Measurements from ENCODE around the gene FAM114A1.
"Not testable (repeated sequence)": the region's sequence is repeated elsewhere in the genome, so short reads cannot be mapped to it uniquely, and the experiment has no call there.

Gene FAM114A1

GRCh38 chr4:38958453-38959190, 91.0 kb downstream of the FAM114A1 start:
- Histone ChIP-seq H3K4me3 (no peak overlapping the region), H3K27me3 (ENCODE audit: low read depth) (no peaks in the 10 kb centered on the region), H3K9me3 (no peaks in the 10 kb centered on the region), H3K4me1 (peaks cover 21% of the 10 kb centered on the region), H3K36me3 (replicated peaks) (no peaks in the 10 kb centered on the region)
- no peak for DNase-seq (ENCODE audit: low spot score in 2 of 2)
- in situ Hi-C loops (cut with MboI; ENCODE audit: low sequenced_read_pairs), result no loop called here

DNA sequence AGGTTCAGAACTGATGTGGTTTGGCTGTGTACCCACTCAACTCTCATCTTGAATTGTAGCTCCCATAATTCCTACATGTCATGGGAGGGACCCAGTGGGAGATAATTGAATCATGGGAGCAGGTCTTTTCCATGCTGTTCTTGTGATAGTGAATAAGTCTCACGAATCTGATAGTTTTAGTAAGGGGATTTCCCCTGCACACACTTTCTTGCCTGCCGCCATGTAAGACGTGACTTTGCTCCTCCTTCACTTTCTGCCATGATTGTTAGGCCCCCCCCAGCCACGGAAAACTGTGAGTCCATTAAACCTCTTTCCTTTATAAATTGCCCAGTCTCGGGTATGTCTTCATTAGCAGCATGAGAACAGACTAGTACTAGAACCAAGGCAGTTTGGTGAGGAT, 91.6 kb downstream of the FAM114A1 start:
- in situ Hi-C loops (cut with MboI; ENCODE audit: low sequenced_read_pairs); H3K27me3 ChIP-seq (ENCODE audit: low read depth); H3K4me3 ChIP-seq; DNase-seq (ENCODE audit: low spot score in 2 of 2); H3K9me3 ChIP-seq; H3K36me3 ChIP-seq (replicated peaks): not testable (repeated sequence)
- H3K4me1 ChIP-seq, result peaks cover 21% of the 10 kb centered on the region

DNA sequence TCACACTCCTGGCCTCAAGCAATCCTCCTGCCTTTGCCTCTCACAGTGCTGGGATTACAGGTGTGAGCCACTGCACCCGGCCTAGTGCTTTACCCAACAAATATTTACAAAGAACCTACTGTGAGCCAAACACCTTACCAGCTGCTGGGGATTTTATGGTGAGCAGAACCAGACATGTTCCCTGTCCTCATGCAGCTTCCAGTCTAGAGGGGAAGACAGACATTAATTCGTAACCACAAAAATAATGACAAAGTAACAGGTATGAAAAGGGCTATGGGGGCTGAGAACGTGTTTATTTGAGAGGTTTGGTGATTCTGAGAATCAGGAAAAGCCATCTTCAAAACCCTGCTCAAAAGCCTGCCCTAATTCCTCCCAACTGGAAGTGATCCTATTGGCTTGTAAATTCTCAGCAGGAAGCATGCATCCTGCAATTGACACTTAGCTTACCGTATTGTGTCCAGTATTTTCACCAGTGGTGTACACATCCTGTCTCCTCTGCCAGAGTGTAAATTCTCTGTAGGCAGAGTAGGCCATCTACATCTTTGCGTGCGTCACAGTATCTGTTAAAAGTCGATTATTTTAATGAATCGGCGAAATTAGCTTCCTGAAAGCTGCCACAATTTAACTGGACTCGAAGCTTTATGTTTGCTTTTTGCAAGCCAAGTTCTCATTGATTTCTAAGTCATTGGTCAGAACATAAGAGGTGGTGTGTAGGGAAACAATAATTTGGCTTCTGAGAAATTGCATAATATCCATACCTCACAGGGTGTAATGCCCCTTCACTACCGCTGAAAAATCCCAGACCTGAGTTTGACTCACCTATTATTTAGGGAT, 97.6 kb downstream of the FAM114A1 start:
- H3K4me3 ChIP-seq, result no peak overlapping the region
- in situ Hi-C loops (cut with MboI; ENCODE audit: low sequenced_read_pairs), result no loop called here
- no peaks in the 10 kb centered on the region for H3K9me3 ChIP-seq
- H3K36me3 ChIP-seq (replicated peaks), result no peaks in the 10 kb centered on the region
- no peaks in the 10 kb centered on the region for H3K27me3 ChIP-seq (ENCODE audit: low read depth)
- DNase-seq (ENCODE audit: low spot score in 2 of 2), result no peak
- no peaks in the 10 kb centered on the region for H3K4me1 ChIP-seq

DNA sequence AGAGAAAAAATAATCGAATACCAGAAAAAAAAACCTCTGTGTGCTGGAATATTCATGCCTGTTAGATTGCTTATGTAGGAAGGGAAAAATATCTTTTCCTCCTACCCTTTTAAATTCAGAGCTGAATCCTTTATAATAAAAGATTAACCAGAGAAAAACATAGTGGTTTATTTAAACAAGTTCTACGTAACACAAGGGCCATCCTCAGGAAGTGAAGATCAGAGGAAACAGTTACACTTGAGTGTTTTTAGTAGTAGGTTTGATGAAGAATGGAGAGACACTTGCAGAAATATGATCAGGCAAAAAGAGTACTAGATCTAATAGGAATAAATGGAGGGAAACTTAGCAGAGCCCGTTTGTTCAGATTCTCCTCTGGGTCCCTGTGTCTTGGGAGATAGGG, 98.3 kb downstream of the FAM114A1 start:
- no peak for DNase-seq (ENCODE audit: low spot score in 2 of 2)
- no peaks in the 10 kb centered on the region for H3K36me3 ChIP-seq (replicated peaks)
- no peak overlapping the region for H3K4me3 ChIP-seq
- no peaks in the 10 kb centered on the region for H3K27me3 ChIP-seq (ENCODE audit: low read depth)
- H3K9me3 ChIP-seq, result no peaks in the 10 kb centered on the region
- in situ Hi-C loops (cut with MboI; ENCODE audit: low sequenced_read_pairs), result no loop called here
- H3K4me1 ChIP-seq, result no peaks in the 10 kb centered on the region

- in situ Hi-C loops (cut with MboI; ENCODE audit: low sequenced_read_pairs), result no loop called here
- DNase-seq (ENCODE audit: low spot score in 2 of 2), result no peak
Measured at GRCh38 chr4:38967260-38968095, 99.9 kb downstream of the FAM114A1 start.

GRCh38 chr4:38968668-38969067, 101.1 kb downstream of the FAM114A1 start:
- no peak for DNase-seq (ENCODE audit: low spot score in 2 of 2)
- Histone ChIP-seq H3K36me3 (replicated peaks) (no peaks in the 10 kb centered on the region), H3K9me3 (no peaks in the 10 kb centered on the region), H3K27me3 (ENCODE audit: low read depth) (no peaks in the 10 kb centered on the region), H3K4me3 (no peak overlapping the region), H3K4me1 (no peaks in the 10 kb centered on the region)
- in situ Hi-C loops (cut with MboI; ENCODE audit: low sequenced_read_pairs), result no loop called here

More at GRCh38 chr4:38967260-38968095, 99.9 kb downstream of the FAM114A1 start:
- H3K36me3 ChIP-seq (replicated peaks), result no peaks in the 10 kb centered on the region
- H3K4me3 ChIP-seq, result no peak overlapping the region
- H3K4me1 ChIP-seq, result no peaks in the 10 kb centered on the region
- no peaks in the 10 kb centered on the region for H3K9me3 ChIP-seq
- no peaks in the 10 kb centered on the region for H3K27me3 ChIP-seq (ENCODE audit: low read depth)

GRCh38 chr4:38976308-38976707, 108.7 kb downstream of the FAM114A1 start:
- Histone ChIP-seq H3K36me3 (replicated peaks) (no peaks in the 10 kb centered on the region), H3K9me3 (no peaks in the 10 kb centered on the region), H3K27me3 (ENCODE audit: low read depth) (no peaks in the 10 kb centered on the region), H3K4me1 (no peaks in the 10 kb centered on the region; the same call in 1 of the 2 replicates), H3K4me3 (no peak overlapping the region)
- in situ Hi-C loops (cut with MboI; ENCODE audit: low sequenced_read_pairs), result no loop called here
- no peak for DNase-seq (ENCODE audit: low spot score in 2 of 2)

GRCh38 chr4:38979081-38979480, 111.5 kb downstream of the FAM114A1 start:
- no peaks in the 10 kb centered on the region for H3K9me3 ChIP-seq
- no peaks in the 10 kb centered on the region for H3K27me3 ChIP-seq (ENCODE audit: low read depth)
- peaks cover 2% of the 10 kb centered on the region for H3K4me1 ChIP-seq
- DNase-seq (ENCODE audit: low spot score in 2 of 2), result no peak
- in situ Hi-C loops (cut with MboI; ENCODE audit: low sequenced_read_pairs), result no loop called here
- H3K36me3 ChIP-seq (replicated peaks), result no peaks in the 10 kb centered on the region
- no peak overlapping the region for H3K4me3 ChIP-seq

- in situ Hi-C loops (cut with MboI; ENCODE audit: low sequenced_read_pairs), result no loop called here
- no peak for DNase-seq (ENCODE audit: low spot score in 2 of 2)
- no peaks in the 10 kb centered on the region for H3K36me3 ChIP-seq (replicated peaks)
- H3K4me3 ChIP-seq, result no peak overlapping the region
- peaks cover 8% of the 10 kb centered on the region for H3K4me1 ChIP-seq
- no peaks in the 10 kb centered on the region for H3K27me3 ChIP-seq (ENCODE audit: low read depth)
- H3K9me3 ChIP-seq, result no peaks in the 10 kb centered on the region
Measured at GRCh38 chr4:38979511-38980230, 112.1 kb downstream of the FAM114A1 start.

DNA sequence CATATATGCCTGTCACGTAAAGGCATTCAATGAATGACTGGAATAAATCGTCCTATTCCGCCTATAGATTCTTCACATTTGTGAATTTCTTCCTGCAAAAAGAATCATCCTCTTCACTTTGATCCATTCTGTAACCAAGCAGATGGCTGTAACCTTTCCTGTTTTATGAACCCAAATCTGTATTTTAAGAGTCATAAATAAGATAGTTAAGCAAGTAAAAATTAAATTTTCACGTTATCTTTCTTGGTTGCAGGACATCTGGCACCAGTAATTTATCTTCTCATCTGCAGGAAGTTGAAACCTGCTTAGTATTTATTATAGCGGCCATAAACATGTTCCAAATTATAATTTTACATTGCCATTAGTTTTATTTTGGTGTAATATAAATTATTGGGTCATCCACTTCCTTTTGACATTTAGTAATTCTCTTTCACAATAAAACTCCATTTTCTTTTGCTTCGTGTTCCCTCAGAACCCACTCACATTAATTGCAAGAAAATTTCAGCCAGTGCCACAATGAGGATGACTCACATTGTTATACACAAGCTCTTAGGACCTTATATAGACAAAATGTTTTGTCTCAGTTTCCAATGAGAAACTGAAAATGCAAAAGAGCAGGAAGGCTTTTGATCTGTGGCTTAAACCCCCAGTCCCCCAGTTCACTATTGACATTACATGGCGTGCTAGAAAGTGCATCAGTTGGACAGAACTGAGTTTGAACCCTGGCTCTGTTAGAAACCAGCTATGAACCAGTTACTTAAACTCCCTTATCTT, 113.5 kb downstream of the FAM114A1 start:
- peaks cover 20% of the 10 kb centered on the region for H3K4me1 ChIP-seq
- no peak overlapping the region for H3K4me3 ChIP-seq
- H3K9me3 ChIP-seq, result no peaks in the 10 kb centered on the region
- no peaks in the 10 kb centered on the region for H3K27me3 ChIP-seq (ENCODE audit: low read depth)
- in situ Hi-C loops (cut with MboI; ENCODE audit: low sequenced_read_pairs), result no loop called here
- no peak for DNase-seq (ENCODE audit: low spot score in 2 of 2)
- no peaks in the 10 kb centered on the region for H3K36me3 ChIP-seq (replicated peaks)

DNA sequence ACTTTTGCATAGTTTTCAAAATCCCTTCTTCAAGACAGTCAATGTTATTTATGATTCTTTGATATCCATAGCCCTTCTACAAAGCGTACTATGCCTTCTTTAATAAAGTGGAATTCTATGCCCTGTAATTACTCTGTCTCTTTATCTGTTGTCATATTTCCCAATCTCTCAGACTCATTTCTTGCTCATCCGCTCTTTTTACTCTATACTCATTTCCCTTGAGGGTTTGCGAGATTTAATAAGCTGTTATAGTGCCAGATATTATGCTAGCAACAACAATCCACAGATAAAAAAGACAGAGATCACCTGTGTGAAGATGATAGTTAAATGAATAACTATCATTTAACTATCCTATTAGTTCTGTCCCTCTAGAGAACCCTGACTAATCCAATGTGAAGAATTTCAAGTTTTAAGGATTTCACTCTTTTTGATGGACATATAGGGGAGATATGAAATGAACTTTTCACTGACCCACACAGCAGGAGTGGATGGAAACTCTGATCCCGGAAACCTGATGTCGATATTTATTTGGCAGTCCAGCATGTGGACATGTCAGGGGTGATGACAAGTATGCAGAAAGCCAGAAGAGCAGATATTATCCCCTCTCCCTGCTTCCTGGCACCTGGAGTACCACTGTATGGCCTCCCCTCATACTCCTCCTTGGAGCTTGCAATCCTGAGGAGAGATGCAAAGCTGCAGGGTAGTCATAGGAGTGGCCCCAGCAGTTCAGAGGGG, 114.9 kb downstream of the FAM114A1 start:
- in situ Hi-C loops (cut with MboI; ENCODE audit: low sequenced_read_pairs), result no loop called here
- Histone ChIP-seq H3K4me1 (peaks cover 21% of the 10 kb centered on the region), H3K36me3 (replicated peaks) (no peaks in the 10 kb centered on the region), H3K9me3 (no peaks in the 10 kb centered on the region), H3K4me3 (no peak overlapping the region), H3K27me3 (ENCODE audit: low read depth) (no peaks in the 10 kb centered on the region)
- no peak for DNase-seq (ENCODE audit: low spot score in 2 of 2)

DNA sequence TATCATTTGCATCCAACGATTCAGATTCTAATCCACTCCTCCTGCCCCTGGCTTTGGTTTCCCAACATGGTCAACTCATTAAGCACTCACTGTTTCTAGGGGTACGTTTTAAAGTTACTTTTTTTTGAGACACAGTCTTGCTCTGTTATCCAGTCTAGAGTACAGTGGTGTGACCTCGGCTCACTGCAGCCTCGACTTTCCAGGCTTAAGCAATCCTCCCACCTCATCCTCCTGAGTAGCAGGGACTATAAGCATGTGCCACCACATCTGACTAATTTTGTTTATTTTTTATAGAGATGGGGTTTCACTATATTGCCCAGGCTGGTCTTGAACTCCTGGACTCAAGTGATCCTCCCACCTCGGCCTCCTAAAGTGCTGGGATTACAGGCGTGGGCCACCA, 115.7 kb downstream of the FAM114A1 start:
- in situ Hi-C loops (cut with MboI; ENCODE audit: low sequenced_read_pairs), result no loop called here
- Histone ChIP-seq H3K4me3 (no peak overlapping the region), H3K4me1 (peaks cover 21% of the 10 kb centered on the region), H3K36me3 (replicated peaks) (no peaks in the 10 kb centered on the region), H3K27me3 (ENCODE audit: low read depth) (no peaks in the 10 kb centered on the region), H3K9me3 (no peaks in the 10 kb centered on the region)
- no peak for DNase-seq (ENCODE audit: low spot score in 2 of 2)
